Cardiac fibroblast (primary cell): ENCODE measurements around the gene TMEM176B.

Experiments used
- DNase-seq, 2 donors: peaks; one replicate each; pipeline versions ENCODE4 v3.0.0 to v3.0.0-alpha.2; 2010; ENCODE audit warnings: low read depth in 2 of 2
- H3K4me3 ChIP-seq, 2 donors: replicated peaks in 1 of 2; 1 replicate in 1 of 2; 2 replicates in 1 of 2; pipeline ENCODE4 v1.5.1; 2011; ENCODE audit warnings: low read depth in 2 of 2, low read length in 2 of 2, mild to moderate bottlenecking in 2 of 2, moderate library complexity in 1 of 2
- CTCF ChIP-seq: IDR thresholded peaks from one replicate; pipeline ENCODE4 v1.5.1; 2011; ENCODE audit warnings: low read depth, mild to moderate bottlenecking, low read length, inconsistent platforms

TMEM176B gene

GRCh38 chr7:150742286-150742968 is 57.7 kb downstream of the TMEM176B start:
- no peak overlapping the region for H3K4me3 ChIP-seq
- no peak for TF ChIP-seq CTCF
- DNase-seq, result no peak
